Mesothelial cell of epicardium (in vitro differentiated cells): ENCODE data around the gene CLEC16A. TPM values are rescaled to one million over a fixed set of nuclear protein-coding genes. Genes with fewer than 3 reads are reported as not detected.

Experiments used
- DNase-seq, 2 experiments: peaks; one replicate each; pipeline ENCODE4 v3.0.0; 2021; ENCODE audit warnings: low spot score in 2 of 2; ENCODE audit not compliant: unreplicated experiment in 2 of 2
- H3K27ac Mint-ChIP-seq: 2 replicates; pipeline ENCODE4 v1.8.0; 2021; ENCODE audit warnings: mixed read lengths
- H3K27me3 Mint-ChIP-seq: 2 replicates; pipeline ENCODE4 v1.8.0; 2021; ENCODE audit warnings: low read depth, mixed read lengths
- H3K36me3 Mint-ChIP-seq: 2 replicates; pipeline ENCODE4 v1.8.0; 2021; ENCODE audit warnings: mixed read lengths
- H3K4me1 Mint-ChIP-seq: 2 replicates; pipeline ENCODE4 v1.8.0; 2021; ENCODE audit warnings: mixed read lengths
- H3K4me3 Mint-ChIP-seq: 2 replicates; pipeline ENCODE4 v1.8.0; 2021; ENCODE audit warnings: mild to moderate bottlenecking, moderate library complexity, mixed read lengths
- H3K9me3 Mint-ChIP-seq: 2 replicates; pipeline ENCODE4 v1.8.0; 2021; ENCODE audit warnings: mixed read lengths
- CTCF ChIP-seq: fragments of 200-600 bp; sonication (generic); IDR thresholded peaks from one replicate; pipeline ENCODE4 v1.5.0; 2021; ENCODE audit warnings: antibody characterized with exemption; ENCODE audit not compliant: unreplicated experiment
- total RNA-seq: library from RNA; stranded (reverse); gene quantifications from 3 replicates; pipeline ENCODE4 v1.2.1, GENCODE V29; 2021

Gene CLEC16A
- total RNA-seq, 1 donor from 2014 or later: 43.3 TPM

DNA sequence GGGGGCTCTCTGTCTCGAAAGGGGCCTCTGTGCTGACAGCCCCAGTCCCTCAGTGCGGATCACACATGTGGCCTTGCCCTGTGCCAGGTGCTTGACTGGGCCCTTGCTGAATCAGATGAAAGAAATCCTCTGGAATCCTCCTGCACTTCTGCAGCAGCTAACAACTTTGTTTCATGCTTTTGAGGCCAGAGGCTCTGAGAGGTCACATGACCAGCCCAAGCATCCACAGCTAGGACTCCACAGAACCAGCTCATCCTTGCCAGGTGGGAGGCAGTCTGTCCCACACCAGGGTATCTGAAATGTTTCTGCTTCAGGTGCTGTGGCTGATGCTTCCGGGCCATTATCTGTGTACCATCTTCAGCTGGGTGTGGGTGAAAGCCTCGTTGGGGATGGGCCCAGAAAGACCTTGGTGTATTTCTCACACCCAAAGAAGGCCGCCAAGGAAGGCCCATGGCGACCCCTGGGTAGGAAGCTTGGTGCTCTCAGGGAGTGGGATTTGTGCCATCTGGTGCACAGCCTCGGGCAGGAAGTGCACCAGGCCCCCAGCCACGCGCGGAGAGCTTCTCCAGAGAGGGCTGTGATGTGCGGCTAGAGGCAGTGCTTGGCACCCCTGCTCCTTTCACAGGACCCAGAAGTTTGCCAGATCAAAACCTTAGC, 143.8 kb downstream of the CLEC16A start:
- DNase-seq: no peak
- Mint-ChIP-seq H3K27me3 (no peaks in the 10 kb centered on the region), H3K36me3 (peaks cover 6% of the 10 kb centered on the region), H3K9me3 (no peaks in the 10 kb centered on the region), H3K4me3 (no peak overlapping the region), H3K4me1 (peaks cover 29% of the 10 kb centered on the region), H3K27ac (no peak overlapping the region)
- no peak for TF ChIP-seq CTCF

- DNase-seq: no peak
- H3K4me3 Mint-ChIP-seq: no peak overlapping the region
- H3K27me3 Mint-ChIP-seq: no peaks in the 10 kb centered on the region
- H3K4me1 Mint-ChIP-seq: peaks cover 29% of the 10 kb centered on the region
- H3K9me3 Mint-ChIP-seq: no peaks in the 10 kb centered on the region
- H3K36me3 Mint-ChIP-seq: peaks cover 6% of the 10 kb centered on the region
- no peak overlapping the region for H3K27ac Mint-ChIP-seq
- no peak for TF ChIP-seq CTCF
Measured at GRCh38 chr16:11088831-11089230, 144.5 kb downstream of the CLEC16A start.

GRCh38 chr16:11089504-11090124, 145.2 kb downstream of the CLEC16A start:
- peaks cover 29% of the 10 kb centered on the region for H3K4me1 Mint-ChIP-seq
- peak overlapping the region; percentile 47 for H3K27ac Mint-ChIP-seq
- no peak overlapping the region for H3K4me3 Mint-ChIP-seq
- TF ChIP-seq CTCF: no peak
- H3K36me3 Mint-ChIP-seq: peaks cover 6% of the 10 kb centered on the region
- no peaks in the 10 kb centered on the region for H3K27me3 Mint-ChIP-seq
- no peaks in the 10 kb centered on the region for H3K9me3 Mint-ChIP-seq
- DNase-seq: no peak

GRCh38 chr16:11090232-11090631, 145.9 kb downstream of the CLEC16A start:
- no peak overlapping the region for H3K4me3 Mint-ChIP-seq
- H3K27me3 Mint-ChIP-seq: no peaks in the 10 kb centered on the region
- peak overlapping the region; percentile 47 for H3K27ac Mint-ChIP-seq
- peaks cover 6% of the 10 kb centered on the region for H3K36me3 Mint-ChIP-seq
- no peak for DNase-seq
- TF ChIP-seq CTCF: no peak
- peaks cover 27% of the 10 kb centered on the region for H3K4me1 Mint-ChIP-seq
- H3K9me3 Mint-ChIP-seq: no peaks in the 10 kb centered on the region

DNA sequence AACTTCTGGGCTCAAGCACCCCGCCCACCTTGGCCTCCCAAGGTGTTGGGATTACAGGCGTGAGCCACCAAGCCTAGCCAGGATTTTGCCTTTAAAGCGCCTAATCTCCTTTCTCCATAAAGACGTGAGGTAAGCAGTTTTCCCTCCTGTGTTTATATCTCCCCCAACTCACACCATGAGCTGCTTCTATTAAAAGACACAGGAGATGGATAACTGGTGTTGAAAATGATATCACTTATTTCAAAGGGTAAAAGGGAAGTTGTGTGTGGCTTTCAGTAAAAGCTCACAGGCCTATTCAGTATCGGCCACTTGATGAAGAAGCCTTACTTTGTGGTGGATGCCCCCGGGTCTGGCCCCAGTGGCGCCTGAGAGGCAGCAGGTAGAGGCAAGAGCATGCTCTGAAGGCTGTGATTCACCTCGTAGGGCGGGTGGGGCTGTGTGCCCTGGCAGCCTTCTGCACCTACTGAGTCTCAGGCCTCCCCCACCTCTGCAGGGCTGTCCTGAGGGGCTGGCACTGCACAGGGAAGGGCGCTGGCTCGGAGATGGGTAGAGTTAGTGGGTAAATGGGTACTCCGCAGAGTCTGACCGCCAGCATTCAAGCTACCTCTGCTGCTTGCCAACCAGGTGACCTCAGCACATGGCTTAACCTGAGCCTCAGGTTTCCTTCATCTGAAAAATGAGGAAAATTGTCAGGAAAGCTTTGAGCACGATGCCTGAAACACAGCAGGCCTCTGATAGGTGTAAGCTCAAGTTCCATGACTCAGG, 146.8 kb downstream of the CLEC16A start:
- peaks cover 6% of the 10 kb centered on the region for H3K36me3 Mint-ChIP-seq

More for the DNA sequence above, 146.8 kb downstream of the CLEC16A start:
- Mint-ChIP-seq H3K4me3 (no peak overlapping the region), H3K9me3 (no peaks in the 10 kb centered on the region), H3K27ac (no peak overlapping the region), H3K27me3 (no peaks in the 10 kb centered on the region), H3K4me1 (peaks cover 20% of the 10 kb centered on the region)
- TF ChIP-seq CTCF: no peak
- no peak for DNase-seq
